ENCODE measurements around the gene MAST3. TPM values are rescaled to one million over a fixed set of nuclear protein-coding genes. Genes with fewer than 3 reads are reported as not detected.

The MAST3 gene
- total and polyA plus RNA-seq, 2 of the 13 experiments (the other 11 are each of a cell fraction or from before 2014, with no cell fraction given): 4.1 to 4.6 TPM

DNA sequence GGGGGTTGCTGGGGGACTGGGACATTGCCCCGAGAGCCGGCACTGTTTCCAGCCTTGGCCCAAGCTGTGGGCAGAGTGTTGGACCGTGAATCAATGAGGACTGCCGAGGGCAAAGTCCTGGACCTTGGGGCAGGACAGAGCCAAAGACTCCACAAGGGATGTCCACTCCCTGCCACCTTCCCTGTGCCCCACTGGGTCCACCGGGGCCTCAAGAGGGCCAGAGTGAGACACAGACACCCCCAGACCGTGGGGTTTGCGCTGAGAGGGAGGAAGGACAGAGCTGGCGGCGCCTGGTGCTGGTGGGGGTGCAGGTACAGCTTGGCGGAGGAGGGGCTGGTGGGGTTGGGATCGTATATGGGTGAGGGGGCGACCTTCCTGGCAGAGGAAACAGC is 11.8 kb downstream of the MAST3 start (continued):
- TF ChIP-seq ZBTB8A (CRISPR knock-in tag; IDR thresholded peaks at IDR 0.05; ENCODE audit: borderline replicate concordance, low read depth) (no peak), MTA3 (CRISPR knock-in tag; IDR thresholded peaks at IDR 0.05) (no peak), CEBPB (IDR thresholded peaks at IDR 0.05; ENCODE audit: borderline replicate concordance, low read depth, low read length) (no peak), ZNF143 (CRISPR knock-in tag; IDR thresholded peaks at IDR 0.05) (no peak), KLF11 (CRISPR knock-in tag; IDR thresholded peaks at IDR 0.05) (no peak), ZZZ3 (CRISPR knock-in tag; IDR thresholded peaks at IDR 0.05; ENCODE audit: borderline replicate concordance) (no peak), SIN3A (IDR thresholded peaks at IDR 0.05; ENCODE audit: borderline replicate concordance, low read depth, low read length) (no peak), ELF4 (CRISPR knock-in tag; IDR thresholded peaks at IDR 0.05; ENCODE audit: borderline replicate concordance) (no peak), ZNF484 (CRISPR knock-in tag; IDR thresholded peaks at IDR 0.05; ENCODE audit: borderline replicate concordance, low read depth) (no peak), ZNF839 (CRISPR knock-in tag; IDR thresholded peaks at IDR 0.05; ENCODE audit: borderline replicate concordance) (no peak), ZNF709 (CRISPR knock-in tag; IDR thresholded peaks at IDR 0.05) (0 out of 2 replicates have a peak, but pooled peaks have one; percentile 8), ZNF780A (CRISPR knock-in tag; IDR thresholded peaks at IDR 0.05) (no peak), RXRA (CRISPR knock-in tag; IDR thresholded peaks at IDR 0.05) (peak; percentile 78), ONECUT2 (CRISPR knock-in tag; IDR thresholded peaks at IDR 0.05) (peak; percentile 82), ZNF468 (CRISPR knock-in tag; IDR thresholded peaks at IDR 0.05) (no peak), ARNT2 (CRISPR knock-in tag; IDR thresholded peaks at IDR 0.05; ENCODE audit: low read depth) (no peak), MEIS1 (CRISPR knock-in tag; IDR thresholded peaks at IDR 0.05; ENCODE audit: borderline replicate concordance) (no peak), SP2 (CRISPR knock-in tag; IDR thresholded peaks at IDR 0.05) (no peak), HDAC6 (IDR thresholded peaks at IDR 0.05; ENCODE audit: low read depth, low read length) (no peak), TEF (CRISPR knock-in tag; IDR thresholded peaks at IDR 0.05) (no peak), CEBPG (CRISPR knock-in tag; IDR thresholded peaks at IDR 0.05) (no peak), BRF2 (CRISPR knock-in tag; IDR thresholded peaks at IDR 0.05) (no peak), CENPX (CRISPR knock-in tag; IDR thresholded peaks at IDR 0.05) (no peak), ZBTB38 (CRISPR knock-in tag; IDR thresholded peaks at IDR 0.05) (0 out of 2 replicates have a peak, but pooled peaks have one; percentile 1), ZNF225 (CRISPR knock-in tag; IDR thresholded peaks at IDR 0.05) (0 out of 2 replicates have a peak, but pooled peaks have one; percentile 6), TAF15 (IDR thresholded peaks at IDR 0.05; ENCODE audit: low read depth, low read length, poor library complexity, severe bottlenecking) (no peak), SMARCE1 (IDR thresholded peaks at IDR 0.05; ENCODE audit: borderline replicate concordance) (no peak), XRCC5 (optimal IDR thresholded peaks at IDR 0.05; ENCODE audit: low read length) (no peak), NAIF1 (CRISPR knock-in tag; IDR thresholded peaks at IDR 0.05; ENCODE audit: borderline replicate concordance) (no peak), ZSCAN31 (CRISPR knock-in tag; IDR thresholded peaks at IDR 0.05; ENCODE audit: low read depth) (no peak)
- TF ChIP-seq, protein P1, sequence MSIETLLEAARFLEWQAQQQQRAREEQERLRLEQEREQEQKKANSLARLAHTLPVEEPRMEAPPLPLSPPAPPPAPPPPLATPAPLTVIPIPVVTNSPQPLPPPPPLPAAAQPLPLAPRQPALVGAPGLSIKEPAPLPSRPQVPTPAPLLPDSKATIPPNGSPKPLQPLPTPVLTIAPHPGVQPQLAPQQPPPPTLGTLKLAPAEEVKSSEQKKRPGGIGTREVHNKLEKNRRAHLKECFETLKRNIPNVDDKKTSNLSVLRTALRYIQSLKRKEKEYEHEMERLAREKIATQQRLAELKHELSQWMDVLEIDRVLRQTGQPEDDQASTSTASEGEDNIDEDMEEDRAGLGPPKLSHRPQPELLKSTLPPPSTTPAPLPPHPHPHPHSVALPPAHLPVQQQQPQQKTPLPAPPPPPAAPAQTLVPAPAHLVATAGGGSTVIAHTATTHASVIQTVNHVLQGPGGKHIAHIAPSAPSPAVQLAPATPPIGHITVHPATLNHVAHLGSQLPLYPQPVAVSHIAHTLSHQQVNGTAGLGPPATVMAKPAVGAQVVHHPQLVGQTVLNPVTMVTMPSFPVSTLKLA (IDR thresholded peaks at IDR 0.05): no peak

Data from HepG2 (cell line).